OCI-LY1 (cell line): ENCODE data around the gene MAPK8IP3.

Source experiments
- H2AFZ ChIP-seq: fragments of 200-600 bp; sonication (generic), shearing (Covaris generic); 2 replicates; pipeline ENCODE4 v1.6.0; 2014; ENCODE audit warnings: antibody characterized with exemption, mild to moderate bottlenecking, low read length
- H3F3A ChIP-seq: fragments of 200-600 bp; sonication (generic), shearing (Covaris generic); 2 replicates; pipeline ENCODE4 v1.6.0; 2014; ENCODE audit warnings: mild to moderate bottlenecking, antibody characterized with exemption, low read length, moderate library complexity; ENCODE audit not compliant: insufficient read depth
- H3K27ac ChIP-seq: fragments of 200-600 bp; sonication (generic); 2 replicates; pipeline ENCODE4 v1.5.1; 2014; ENCODE audit warnings: low read length, mixed run types, mild to moderate bottlenecking, low read depth; ENCODE audit not compliant: poor library complexity, severe bottlenecking
- H3K27me3 ChIP-seq: fragments of 200-600 bp; sonication (generic); 2 replicates; pipeline ENCODE4 v1.6.0; 2014; ENCODE audit warnings: antibody characterized with exemption, mild to moderate bottlenecking, low read length, moderate library complexity; ENCODE audit not compliant: insufficient read depth
- H3K36me3 ChIP-seq: fragments of 200-600 bp; sonication (generic); 2 replicates; pipeline ENCODE4 v1.6.1; 2014; ENCODE audit warnings: mild to moderate bottlenecking, antibody characterized with exemption, low read length, moderate library complexity, mixed read lengths; ENCODE audit not compliant: insufficient read depth
- H3K4me1 ChIP-seq: fragments of 200-600 bp; sonication (generic); 2 replicates; pipeline ENCODE4 v1.5.1; 2014; ENCODE audit warnings: mild to moderate bottlenecking, low read length, moderate library complexity; ENCODE audit not compliant: insufficient read depth, severe bottlenecking
- H3K4me2 ChIP-seq: fragments of 200-600 bp; sonication (generic), shearing (Covaris generic); 2 replicates; pipeline ENCODE4 v1.6.1; 2014; ENCODE audit warnings: low read length
- H3K4me3 ChIP-seq: fragments of 200-600 bp; sonication (generic); 2 replicates; pipeline ENCODE4 v1.5.1; 2014; ENCODE audit warnings: low read length, low read depth, mild to moderate bottlenecking, mixed read lengths; ENCODE audit not compliant: poor library complexity, severe bottlenecking
- H3K79me2 ChIP-seq: fragments of 200-600 bp; shearing (Covaris generic); 2 replicates; pipeline ENCODE4 v1.6.1; 2016; ENCODE audit warnings: mixed run types, low read length, mixed read lengths; ENCODE audit not compliant: insufficient read depth
- H3K9ac ChIP-seq: fragments of 200-600 bp; sonication (generic), shearing (Covaris generic); 2 replicates; pipeline ENCODE4 v1.6.1; 2014; ENCODE audit warnings: mild to moderate bottlenecking, low read length, mixed read lengths
- H3K9me2 ChIP-seq: fragments of 200-600 bp; sonication (generic), shearing (Covaris generic); 2 replicates; pipeline ENCODE4 v1.6.1; 2014; ENCODE audit warnings: low read depth, mild to moderate bottlenecking, low read length, mixed read lengths
- H3K9me3 ChIP-seq: fragments of 200-600 bp; shearing (Covaris generic); 2 replicates; pipeline ENCODE4 v1.6.1; 2014; ENCODE audit warnings: low read length, mixed read lengths
- H4K20me1 ChIP-seq: fragments of 200-600 bp; sonication (generic), shearing (Covaris generic); 2 replicates; pipeline ENCODE4 v1.6.0; 2016; ENCODE audit warnings: mild to moderate bottlenecking, low read length; ENCODE audit not compliant: insufficient read depth
- EZH2 ChIP-seq: fragments of 200-600 bp; sonication (generic), shearing (Covaris generic); IDR thresholded peaks from 2 replicates; pipeline ENCODE4 v1.8.0; 2017; ENCODE audit warnings: borderline replicate concordance, mixed run types, mild to moderate bottlenecking, antibody characterized with exemption, low read length, moderate library complexity, mixed read lengths
- TF ChIP-seq, protein P1 (sequence below): fragments of 200-600 bp; sonication (generic), shearing (Covaris generic); IDR thresholded peaks from 2 replicates; pipeline ENCODE4 v1.5.1; 2017; ENCODE audit warnings: mild to moderate bottlenecking, antibody characterized with exemption, low read length, moderate library complexity, mixed read lengths

The MAPK8IP3 gene

DNA sequence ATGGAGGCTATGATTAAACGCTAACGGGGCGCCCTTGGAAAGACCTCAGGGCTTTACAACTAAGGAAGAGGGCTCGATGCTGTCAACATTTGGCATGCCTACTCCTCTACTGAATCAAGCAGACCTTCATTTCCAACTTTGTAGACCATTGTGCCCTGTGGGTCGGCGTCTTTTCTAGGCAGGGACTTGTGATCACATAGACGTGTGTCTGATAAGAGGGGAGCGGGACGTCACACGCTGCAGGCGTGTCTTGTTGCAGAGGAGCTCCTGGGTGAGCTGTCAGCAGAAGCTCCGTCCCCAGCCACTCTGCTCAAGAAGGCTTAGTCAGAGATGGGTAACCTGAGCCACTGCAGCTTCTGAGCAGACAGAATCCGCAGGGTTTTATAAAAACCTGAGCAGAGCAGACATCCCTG is 2.8 kb downstream of the MAPK8IP3 start:
- peak overlapping the region; percentile 93 for H3K4me3 ChIP-seq
- H3K36me3 ChIP-seq = 0 out of 2 replicates have a peak, but pooled peaks cover 4% of the 10 kb centered on the region
- 0 out of 2 replicates have a peak, but pooled peaks cover 8% of the 10 kb centered on the region for H3F3A ChIP-seq
- H3K79me2 ChIP-seq = peaks cover 27% of the 10 kb centered on the region
- H3K9ac ChIP-seq = peak overlapping the region; percentile 93; the same call in 1 of the 2 replicates
- peak overlapping the region; percentile 85 for H3K4me2 ChIP-seq
- TF ChIP-seq, protein P1, sequence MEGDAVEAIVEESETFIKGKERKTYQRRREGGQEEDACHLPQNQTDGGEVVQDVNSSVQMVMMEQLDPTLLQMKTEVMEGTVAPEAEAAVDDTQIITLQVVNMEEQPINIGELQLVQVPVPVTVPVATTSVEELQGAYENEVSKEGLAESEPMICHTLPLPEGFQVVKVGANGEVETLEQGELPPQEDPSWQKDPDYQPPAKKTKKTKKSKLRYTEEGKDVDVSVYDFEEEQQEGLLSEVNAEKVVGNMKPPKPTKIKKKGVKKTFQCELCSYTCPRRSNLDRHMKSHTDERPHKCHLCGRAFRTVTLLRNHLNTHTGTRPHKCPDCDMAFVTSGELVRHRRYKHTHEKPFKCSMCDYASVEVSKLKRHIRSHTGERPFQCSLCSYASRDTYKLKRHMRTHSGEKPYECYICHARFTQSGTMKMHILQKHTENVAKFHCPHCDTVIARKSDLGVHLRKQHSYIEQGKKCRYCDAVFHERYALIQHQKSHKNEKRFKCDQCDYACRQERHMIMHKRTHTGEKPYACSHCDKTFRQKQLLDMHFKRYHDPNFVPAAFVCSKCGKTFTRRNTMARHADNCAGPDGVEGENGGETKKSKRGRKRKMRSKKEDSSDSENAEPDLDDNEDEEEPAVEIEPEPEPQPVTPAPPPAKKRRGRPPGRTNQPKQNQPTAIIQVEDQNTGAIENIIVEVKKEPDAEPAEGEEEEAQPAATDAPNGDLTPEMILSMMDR = no peak
- TF ChIP-seq EZH2 = no peak
- H3K9me3 ChIP-seq = no peaks in the 10 kb centered on the region
- H3K27ac ChIP-seq = peak overlapping the region; percentile 68
- H3K27me3 ChIP-seq = no peaks in the 10 kb centered on the region
- H3K9me2 ChIP-seq = no peaks in the 10 kb centered on the region
- peaks cover 77% of the 10 kb centered on the region for H3K4me1 ChIP-seq
- H4K20me1 ChIP-seq = no peaks in the 10 kb centered on the region
- H2AFZ ChIP-seq = no peak overlapping the region

DNA sequence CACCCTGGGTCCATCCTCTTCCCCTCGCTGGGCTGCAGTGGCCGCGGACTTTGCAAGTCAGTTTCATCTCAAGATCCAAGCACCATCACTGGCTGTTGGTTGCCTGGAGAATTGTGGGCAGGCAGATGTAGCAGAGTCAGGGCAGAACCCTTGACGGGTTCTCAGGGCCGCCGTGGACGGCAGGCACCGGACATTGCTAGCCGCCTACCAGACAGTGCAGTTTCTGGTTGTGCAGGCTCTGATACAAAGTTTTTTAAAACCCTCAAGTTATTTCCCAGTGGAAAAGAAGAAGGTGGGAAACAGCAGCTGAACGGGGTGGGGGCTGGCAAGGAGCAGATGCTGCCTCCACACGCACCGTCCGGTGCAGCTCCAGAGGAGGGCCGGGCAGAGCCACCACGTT is 3.4 kb downstream of the MAPK8IP3 start:
- TF ChIP-seq EZH2 = no peak
- TF ChIP-seq, protein P1 = no peak
- Histone ChIP-seq H3K4me2 (peak overlapping the region; percentile 85), H3K27ac (peak overlapping the region; percentile 68), H3K36me3 (0 out of 2 replicates have a peak, but pooled peaks cover 4% of the 10 kb centered on the region), H3K9ac (peak overlapping the region; percentile 93; the same call in 1 of the 2 replicates), H3K4me3 (peak overlapping the region; percentile 93), H4K20me1 (no peaks in the 10 kb centered on the region), H3K27me3 (no peaks in the 10 kb centered on the region), H3K79me2 (peaks cover 27% of the 10 kb centered on the region), H2AFZ (no peak overlapping the region), H3F3A (0 out of 2 replicates have a peak, but pooled peaks cover 8% of the 10 kb centered on the region), H3K9me2 (no peaks in the 10 kb centered on the region), H3K4me1 (peaks cover 80% of the 10 kb centered on the region), H3K9me3 (no peaks in the 10 kb centered on the region)

DNA sequence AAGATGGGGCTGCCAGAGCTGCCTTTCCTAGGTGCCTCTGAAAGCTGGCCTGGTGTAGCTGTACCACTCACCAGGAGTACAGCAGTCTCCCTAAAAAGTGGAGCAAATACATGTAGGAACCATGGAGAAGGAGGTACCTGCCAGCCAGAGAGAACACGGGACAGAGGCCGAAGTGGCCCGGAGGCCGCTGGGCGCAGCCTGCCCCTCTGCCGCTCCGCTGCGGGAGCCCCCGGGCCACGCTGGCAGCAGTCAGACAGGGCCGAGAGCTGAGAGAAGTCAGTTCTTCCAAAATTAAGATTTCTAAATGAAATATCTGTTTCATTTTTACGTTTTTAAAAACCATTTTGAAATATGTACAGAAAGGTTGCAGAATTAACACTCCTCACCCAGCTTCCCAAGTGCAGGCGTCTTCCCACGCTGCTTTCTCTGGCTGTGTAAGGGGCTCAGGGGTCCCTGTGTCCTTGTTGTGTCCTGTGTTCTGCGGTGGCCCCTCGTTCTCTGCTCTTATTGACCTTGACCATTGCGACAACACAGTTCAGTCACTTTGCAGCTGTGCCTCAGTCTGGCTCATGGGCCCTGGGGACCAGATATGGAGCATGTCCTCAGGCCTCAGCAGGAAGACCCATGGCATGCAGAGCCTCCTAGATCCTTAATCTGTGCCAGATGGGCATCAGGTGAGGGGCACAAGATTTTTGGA is 5.0 kb downstream of the MAPK8IP3 start:
- H3K27ac ChIP-seq = peak overlapping the region; percentile 96
- no peaks in the 10 kb centered on the region for H4K20me1 ChIP-seq
- H3K4me1 ChIP-seq = peaks cover 82% of the 10 kb centered on the region
- peaks cover 39% of the 10 kb centered on the region for H3K79me2 ChIP-seq
- H3K9me3 ChIP-seq = no peaks in the 10 kb centered on the region
- H3K4me2 ChIP-seq = peak overlapping the region; percentile 53
- H2AFZ ChIP-seq = no peak overlapping the region
- H3K4me3 ChIP-seq = peak overlapping the region; percentile 35
- no peaks in the 10 kb centered on the region for H3K9me2 ChIP-seq
- TF ChIP-seq, protein P1 = no peak
- TF ChIP-seq EZH2 = no peak
- no peaks in the 10 kb centered on the region for H3K27me3 ChIP-seq
- peaks cover 13% of the 10 kb centered on the region; the same call in 1 of the 2 replicates for H3K36me3 ChIP-seq
- 0 out of 2 replicates have a peak, but pooled peaks cover 8% of the 10 kb centered on the region for H3F3A ChIP-seq
- H3K9ac ChIP-seq = peak overlapping the region; percentile 42; the same call in 1 of the 2 replicates
